ENCODE results near the gene XG. TPM values are rescaled to one million over a fixed set of nuclear protein-coding genes. Genes with fewer than 3 reads are reported as not detected.

The XG gene
- total and polyA plus RNA-seq, 9 of the 15 experiments (the other 6 are each of a cell fraction or from before 2014, with no cell fraction given): 0.03 to 0.12 TPM; not detected in 7

GRCh38 chrX:2793752-2794151 lies 41.9 kb downstream of the XG start (continued):
- no peak for TF ChIP-seq GTF3C2 (IDR thresholded peaks at IDR 0.05; ENCODE audit: borderline replicate concordance, extremely low read depth, insufficient read length)

GRCh38 chrX:2794336-2794735 lies 42.5 kb downstream of the XG start:
- H3K9me3 ChIP-seq (replicated peaks; ENCODE audit: control insufficient read depth, insufficient read depth, low read depth, low read length): no peaks in the 10 kb centered on the region
- BruUV-seq (replicated peaks): no TSS peak
- ATAC-seq (peak; percentile 28; the same call in 2 of the 3 replicates), DNase-seq (ENCODE audit: extremely low read depth in 1 of 4, low spot score in 3 of 4) (no peak), FAIRE-seq (no peak)
- no peaks in the 10 kb centered on the region for H4K20me1 ChIP-seq (replicated peaks; ENCODE audit: control insufficient read depth, insufficient read depth, low read length)
- no peak for TF ChIP-seq THAP7 (CRISPR knock-in tag; IDR thresholded peaks at IDR 0.05)
- no peak for TF ChIP-seq PPARD (CRISPR knock-in tag; IDR thresholded peaks at IDR 0.05)
- no peak for TF ChIP-seq CHCHD3 (CRISPR knock-in tag; IDR thresholded peaks at IDR 0.05)
- no peak for TF ChIP-seq HMGN3 (IDR thresholded peaks at IDR 0.05; ENCODE audit: borderline replicate concordance, extremely low read depth, insufficient read length, low read depth, low read length)
- no peak for TF ChIP-seq ZNF121 (CRISPR knock-in tag; conservative IDR thresholded peaks at IDR 0.05)
- no peak for TF ChIP-seq ZSCAN32 (CRISPR knock-in tag; IDR thresholded peaks at IDR 0.05)
- no peak for TF ChIP-seq ZC3H8 (IDR thresholded peaks at IDR 0.05)
- no peak for TF ChIP-seq ELF4 (CRISPR knock-in tag; IDR thresholded peaks at IDR 0.05)
- no peak for TF ChIP-seq SIN3B (IDR thresholded peaks at IDR 0.05; ENCODE audit: low read depth)
- TF ChIP-seq SMARCE1 (IDR thresholded peaks at IDR 0.05): no peak
- TF ChIP-seq RFX1 (IDR thresholded peaks at IDR 0.05): no peak
- TF ChIP-seq MEF2A (IDR thresholded peaks at IDR 0.05; ENCODE audit: control insufficient read depth, low read depth, low read length): no peak
- ChIA-PET POLR2A (no interaction called here), CTCF (ENCODE audit: low intra/inter-chr PET ratio) (no interaction called here)
- H3K36me3 ChIP-seq (ENCODE audit: control insufficient read depth, insufficient read depth, low read length): no peaks in the 10 kb centered on the region
- no peak overlapping the region for H3K9ac ChIP-seq (ENCODE audit: insufficient read depth in 1 of 2, low read depth in 2 of 2, low read length in 2 of 2)
- peaks cover 0 to 5% of the 10 kb centered on the region in 2 experiments; a peak in 1 of 5 replicates for H3K4me1 ChIP-seq (replicated peaks in 1 of 2; ENCODE audit: control insufficient read depth in 2 of 2, insufficient read depth in 2 of 2, low read length in 2 of 2)
- no peak overlapping the region for H2AFZ ChIP-seq (ENCODE audit: low read depth, low read length)
- no peaks in the 10 kb centered on the region for H3K9me1 ChIP-seq (ENCODE audit: control insufficient read depth, insufficient read depth, low read length)
- H3K4me3 ChIP-seq: no peak overlapping the region
- no peak overlapping the region for H3K27ac ChIP-seq (ENCODE audit: extremely low read depth, low read depth, low read length)
- intact Hi-C loops (cut with micrococcal nuclease): no loop called here
- 22% methylated on average over 19 of the region's 19 CpGs for WGBS (ENCODE audit: insufficient coverage, low coverage, missing lambda C conversion rate)
- H3K27me3 ChIP-seq (ENCODE audit: control insufficient read depth in 2 of 2, insufficient read depth in 2 of 2, low read length in 2 of 2): peaks cover 4 to 30% of the 10 kb centered on the region in 2 experiments; a peak in 3 of 5 replicates
- H3K4me2 ChIP-seq (ENCODE audit: insufficient read depth, low read length): no peak overlapping the region
- in situ Hi-C loops (cut with MboI): no loop called here
- no peaks in the 10 kb centered on the region for H3K79me2 ChIP-seq (ENCODE audit: control insufficient read depth, insufficient read depth, low read length)
